Fibroblast of lung (primary cell): Measurements from ENCODE around the gene MYEOV.

ENCODE experiments used
- CTCF ChIP-seq, 2 donors: IDR thresholded peaks in 1 of 2; conservative IDR thresholded peaks in 1 of 2; 1 replicate in 1 of 2; 2 replicates in 1 of 2; pipeline ENCODE4 v1.5.1; 2011 to 2012; ENCODE audit warnings: low read length in 2 of 2, control low read depth in 1 of 2, inconsistent platforms in 1 of 2, low read depth in 1 of 2, mild to moderate bottlenecking in 1 of 2
- EZH2 ChIP-seq: IDR thresholded peaks from 2 replicates; pipeline ENCODE4 v1.5.1; 2012; ENCODE audit warnings: low read length, control low read depth, mild to moderate bottlenecking; ENCODE audit errors: missing control alignments

- TF ChIP-seq CTCF (conservative IDR thresholded peaks at IDR 0.05 in 1 of 2, IDR thresholded peaks at IDR 0.05 in 1 of 2; ENCODE audit: low read depth in 1 of 2, low read length in 2 of 2) (no peak), EZH2 (no peak)
Observed at GRCh38 chr11:69257134-69257533, 36.8 kb upstream of the MYEOV start.
